K562 (cell line): Measurements from ENCODE around the gene CFAP157. TPM values are rescaled to one million over a fixed set of nuclear protein-coding genes. Genes with fewer than 3 reads are reported as not detected.

Experiments used
- CBFA2T2 ChIP-seq: fragments of 450-650 bp; conservative IDR thresholded peaks from 2 replicates; pipeline ENCODE4 v1.6.1; 2017; ENCODE audit warnings: mild to moderate bottlenecking
- FOSL1 ChIP-seq: fragments of 200-800 bp; sonication (Bioruptor generic); conservative IDR thresholded peaks from 2 replicates; pipeline ENCODE4 v1.6.1; 2016; ENCODE audit warnings: missing genetic modification characterization, missing compliant biosample characterization
- MXI1 ChIP-seq: IDR thresholded peaks from 2 replicates; pipeline ENCODE4 v1.6.1; 2011; ENCODE audit warnings: low read depth, mild to moderate bottlenecking, improper control_type of control experiment, low read length
- MYC ChIP-seq, 2 experiments: fragments of 250-450 bp in 1 of 2; sonication (Bioruptor Pico) in 1 of 2; IDR thresholded peaks; 2 replicates each; pipeline versions ENCODE4 v1.5.1 to v1.6.1; 2012 to 2021; ENCODE audit warnings: low read depth in 2 of 2, borderline replicate concordance in 1 of 2, improper control_type of control experiment in 1 of 2, low read length in 1 of 2, mild to moderate bottlenecking in 1 of 2, moderate library complexity in 1 of 2
- NCOA2 ChIP-seq, 2 experiments: fragments of 450-650 bp; IDR thresholded peaks; 2 replicates each; pipeline ENCODE4 v1.6.1; 2018; ENCODE audit warnings: mild to moderate bottlenecking in 2 of 2, moderate library complexity in 1 of 2; ENCODE audit not compliant: partially characterized antibody in 2 of 2
- NFYB ChIP-seq: IDR thresholded peaks from 2 replicates; pipeline ENCODE4 v1.6.1; 2011; ENCODE audit warnings: mild to moderate bottlenecking, moderate library complexity; ENCODE audit not compliant: insufficient read length; ENCODE audit errors: extremely low read depth
- RFX1 ChIP-seq: fragments of 450-650 bp; IDR thresholded peaks from 2 replicates; pipeline ENCODE4 v1.6.1; 2016; ENCODE audit warnings: mild to moderate bottlenecking, moderate library complexity
- STAG1 ChIP-seq: sonication (generic); formaldehyde crosslinking; IDR thresholded peaks from 2 replicates; pipeline ENCODE4 v1.5.0; 2020; ENCODE audit warnings: missing genetic modification reagents, borderline replicate concordance
- ZBTB40 ChIP-seq, 2 experiments: fragments of 450-650 bp in 1 of 2; sonication (generic) in 1 of 2; formaldehyde crosslinking in 1 of 2; IDR thresholded peaks; 2 replicates each; pipeline versions ENCODE4 v1.7.1 to v1.9.0; 2016 to 2022; ENCODE audit warnings: inconsistent platforms in 1 of 2, mild to moderate bottlenecking in 1 of 2, missing genetic modification reagents in 1 of 2
- ZNF23 ChIP-seq: fragments of 250-450 bp; sonication (Bioruptor Pico); IDR thresholded peaks from 2 replicates; pipeline ENCODE4 v1.4.0; 2020; ENCODE audit warnings: mild to moderate bottlenecking
- ZNF280B ChIP-seq: fragments of 250-450 bp; sonication (Bioruptor Pico); IDR thresholded peaks from 2 replicates; pipeline ENCODE4 v1.5.1; 2021; ENCODE audit warnings: mild to moderate bottlenecking
- polyA plus RNA-seq, 8 experiments: library from polyadenylated mRNA; depleted of rRNA in 4 of 8; stranded (reverse) in 5 of 8; unstranded in 3 of 8; fragments of >200 nt; fragmentation: Nextera tagmentation in 2 of 8; fragmentation: Illumina TruSeq in 1 of 8; extraction: Ambion mirVana in 2 of 8; extraction: Trizol in 1 of 8; gene quantifications; 2 replicates each; pipeline versions ENCODE4 v1.2.1 to v1.2.3, GENCODE V29; 2011 to 2014; ENCODE audit warnings: inconsistent platforms in 1 of 8, missing spikeins in 1 of 8
- total RNA-seq, 7 experiments: library from RNA; depleted of rRNA in 6 of 7; stranded (reverse); fragments of >200 nt in 6 of 7; fragmentation: Illumina TruSeq in 2 of 7; extraction: Trizol in 2 of 7; gene quantifications; 2 replicates each; pipeline versions ENCODE4 v1.2.1 to v1.2.3, GENCODE V29; 2011 to 2021; ENCODE audit warnings: low replicate concordance in 1 of 7

Gene CFAP157
- total and polyA plus RNA-seq, 9 of the 15 experiments (the other 6 are each of a cell fraction or from before 2014, with no cell fraction given) = 0.03 TPM; not detected in 8

GRCh38 chr9:127715470-127716337, 8.9 kb downstream of the CFAP157 start, which contains the start of the genes PTRH1 and TTC16 (continued):
- TF ChIP-seq MXI1 (peak; percentile 30), STAG1 (CRISPR knock-in tag) (no peak), RFX1 (peak; percentile 93), CBFA2T2 (no peak), FOSL1 (tag) (peak; percentile 33; the same call in 1 of the 2 replicates), NFYB (peak; percentile 73), ZNF280B (CRISPR knock-in tag) (no peak), MYC (IDR thresholded peaks at IDR 0.05; ENCODE audit: low read depth, low read length) (peak; percentile 70), MYC (CRISPR knock-in tag; IDR thresholded peaks at IDR 0.05; ENCODE audit: borderline replicate concordance, low read depth) (no peak), ZNF23 (CRISPR knock-in tag) (no peak), ZBTB40 (IDR thresholded peaks at IDR 0.05) (peak; percentile 86), ZBTB40 (CRISPR knock-in tag; IDR thresholded peaks at IDR 0.05) (no peak), NCOA2 (IDR thresholded peaks at IDR 0.05; ENCODE audit: partially characterized antibody in 2 of 2) (peak in 1 of 2 experiments; percentile 93)
